HG02571 (cell line): ENCODE results near the gene TMSB4X.
"Not testable (repeated sequence)": the region's sequence is repeated elsewhere in the genome, so short reads cannot be mapped to it uniquely, and the experiment has no call there.

Source experiments
- ATAC-seq: cut with Tn5 transposase; IDR thresholded peaks from one replicate; pipeline ENCODE4 v1.9.1; 2021; ENCODE audit warnings: mild to moderate bottlenecking, moderate library complexity; ENCODE audit not compliant: unreplicated experiment

TMSB4X gene

GRCh38 chrX:12975991-12976558 lies 1.2 kb downstream of the TMSB4X start:
- ATAC-seq, result no peak

GRCh38 chrX:12976819-12977732 lies 2.2 kb downstream of the TMSB4X start:
- not testable (repeated sequence) for ATAC-seq

GRCh38 chrX:12977761-12978204 lies 2.9 kb downstream of the TMSB4X start:
- ATAC-seq, result peak; percentile 6

- ATAC-seq, result peak; percentile 31
Observed at GRCh38 chrX:12978205-12979025, 3.5 kb downstream of the TMSB4X start.

- no peak for ATAC-seq
Observed at GRCh38 chrX:12979026-12979607, 4.2 kb downstream of the TMSB4X start.

GRCh38 chrX:12979616-12980015 lies 4.7 kb downstream of the TMSB4X start:
- ATAC-seq, result no peak

- ATAC-seq, result not testable (repeated sequence)
Observed at GRCh38 chrX:12980039-12980438, 5.1 kb downstream of the TMSB4X start.

GRCh38 chrX:12981880-12982279 lies 7.0 kb downstream of the TMSB4X start:
- ATAC-seq, result no peak

- ATAC-seq, result peak; percentile 74
Observed at GRCh38 chrX:12984603-12985319, 9.9 kb downstream of the TMSB4X start.

- no peak for ATAC-seq
Observed at GRCh38 chrX:12985331-12985730, 10.4 kb downstream of the TMSB4X start.

- no peak for ATAC-seq
Observed at GRCh38 chrX:12986164-12986779, 11.4 kb downstream of the TMSB4X start.

GRCh38 chrX:12986886-12987285 lies 12.0 kb downstream of the TMSB4X start:
- no peak for ATAC-seq

- no peak for ATAC-seq
Observed at GRCh38 chrX:12987340-12987739, 12.4 kb downstream of the TMSB4X start.

GRCh38 chrX:12987900-12988594 lies 13.1 kb downstream of the TMSB4X start:
- no peak for ATAC-seq

GRCh38 chrX:12988797-12989196 lies 13.9 kb downstream of the TMSB4X start:
- ATAC-seq, result no peak

GRCh38 chrX:12989461-12989860 lies 14.6 kb downstream of the TMSB4X start:
- ATAC-seq, result no peak

GRCh38 chrX:12991575-12991974 lies 16.7 kb downstream of the TMSB4X start:
- no peak for ATAC-seq

- no peak for ATAC-seq
Observed at GRCh38 chrX:12992544-12993118, 17.7 kb downstream of the TMSB4X start.

- no peak for ATAC-seq
Observed at GRCh38 chrX:12993826-12994225, 18.9 kb downstream of the TMSB4X start.
